GM12878 (cell line): ENCODE measurements around the gene NEK7. TPM values are rescaled to one million over a fixed set of nuclear protein-coding genes. Genes with fewer than 3 reads are reported as not detected.

Source experiments
- ASH2L ChIP-seq: fragments of 300-600, 200-600 bp; sonication (generic); IDR thresholded peaks from 2 replicates; pipeline ENCODE4 v1.6.1; 2017; ENCODE audit warnings: low read depth, mild to moderate bottlenecking, borderline replicate concordance
- CBFB ChIP-seq: IDR thresholded peaks from 2 replicates; pipeline ENCODE4 v1.6.1; 2016; ENCODE audit warnings: antibody characterized with exemption, low read depth
- EGR1 ChIP-seq, 2 experiments: IDR thresholded peaks; 1 replicate in 1 of 2; 2 replicates in 1 of 2; pipeline ENCODE4 v1.6.1; 2011 to 2012; ENCODE audit warnings: low read depth in 2 of 2, low read length in 2 of 2, borderline replicate concordance in 1 of 2, mild to moderate bottlenecking in 1 of 2, moderate library complexity in 1 of 2
- HDAC6 ChIP-seq: fragments of 200-600 bp; sonication (generic); IDR thresholded peaks from one replicate; pipeline ENCODE4 v1.8.0; 2017; ENCODE audit warnings: antibody characterized with exemption; ENCODE audit not compliant: unreplicated experiment
- MTA2 ChIP-seq: fragments of 450-650 bp; IDR thresholded peaks from 2 replicates; pipeline ENCODE4 v1.6.1; 2016; ENCODE audit warnings: low read depth, mild to moderate bottlenecking, moderate library complexity
- NFYB ChIP-seq: IDR thresholded peaks from 2 replicates; pipeline ENCODE4 v1.6.1; 2011; ENCODE audit warnings: low read depth, mild to moderate bottlenecking, low read length, improper control_type of control experiment, moderate library complexity; ENCODE audit not compliant: insufficient read depth
- RELB ChIP-seq: fragments of 450-650 bp; IDR thresholded peaks from 2 replicates; pipeline ENCODE4 v1.6.1; 2017; ENCODE audit warnings: low read depth, mild to moderate bottlenecking, moderate library complexity
- SIN3A ChIP-seq: IDR thresholded peaks from 2 replicates; pipeline ENCODE4 v1.6.1; 2012; ENCODE audit warnings: low read depth, low read length, improper control_type of control experiment
- SP1 ChIP-seq: IDR thresholded peaks from one replicate; pipeline ENCODE4 v1.6.1; 2011; ENCODE audit warnings: low read depth, low read length
- SREBF2 ChIP-seq: IDR thresholded peaks from 2 replicates; pipeline ENCODE4 v1.6.1; 2012; ENCODE audit warnings: mild to moderate bottlenecking, low read length
- TARDBP ChIP-seq: IDR thresholded peaks from 2 replicates; pipeline ENCODE4 v1.6.1; 2016; ENCODE audit warnings: borderline replicate concordance
- polyA plus RNA-seq, 11 experiments: library from polyadenylated mRNA; depleted of rRNA in 4 of 11; unstranded in 6 of 11; stranded (reverse) in 5 of 11; fragments of >200 nt; fragmentation: Nextera tagmentation in 4 of 11; fragmentation: Illumina TruSeq in 1 of 11; extraction: Ambion mirVana in 4 of 11; extraction: Trizol in 1 of 11; gene quantifications; 1 replicate in 1 of 11; 2 replicates in 10 of 11; pipeline versions ENCODE4 v1.2.1 to v1.2.3, GENCODE V29; 2011 to 2016; ENCODE audit warnings: inconsistent platforms in 2 of 11, missing spikeins in 2 of 11, low read depth in 1 of 11
- total RNA-seq, 4 experiments: library from RNA; depleted of rRNA in 3 of 4; stranded (reverse); fragments of >200 nt in 3 of 4; fragmentation: Illumina TruSeq in 1 of 4; extraction: Trizol in 1 of 4; gene quantifications; 2 replicates each; pipeline versions ENCODE4 v1.2.1 to v1.2.3, GENCODE V29; 2013 to 2021

Gene NEK7
- total and polyA plus RNA-seq, 10 of the 15 experiments (the other 5 are each of a cell fraction or from before 2014, with no cell fraction given), result 9.4 to 77.7 (median 24.0) TPM

GRCh38 chr1:198157241-198157846, 546 bp downstream of the NEK7 start (continued):
- peak in 1 of 2 experiments; percentile 52; a peak in 1 of 3 replicates for TF ChIP-seq EGR1 (IDR thresholded peaks at IDR 0.05; ENCODE audit: borderline replicate concordance in 1 of 2, low read depth in 2 of 2, low read length in 2 of 2)
- TF ChIP-seq TARDBP, result no peak
- peak; percentile 84; the same call in 1 of the 2 replicates for TF ChIP-seq ASH2L
- peak; percentile 50; the same call in 1 of the 2 replicates for TF ChIP-seq MTA2
- peak; percentile 60 for TF ChIP-seq RELB
- TF ChIP-seq SP1, result peak; percentile 89
- TF ChIP-seq SIN3A, result peak; percentile 53; the same call in 1 of the 2 replicates
- no peak for TF ChIP-seq HDAC6
- 0 out of 2 replicates have a peak, but pooled peaks have one; percentile 37 for TF ChIP-seq CBFB
- TF ChIP-seq NFYB, result peak; percentile 89
- no peak for TF ChIP-seq SREBF2
- TF ChIP-seq, all 136 proteins: peak for 32
